NCI-H2227 (cell line): ENCODE results near the gene HSFX2.
"Not testable (repeated sequence)": the region's sequence is repeated elsewhere in the genome, so short reads cannot be mapped to it uniquely, and the experiment has no call there.

Experiments
- DNase-seq: peaks from one replicate; lab custom pipeline; 2025; ENCODE audit not compliant: unreplicated experiment; lab: John Stamatoyannopoulos, UW

Gene HSFX2

DNA sequence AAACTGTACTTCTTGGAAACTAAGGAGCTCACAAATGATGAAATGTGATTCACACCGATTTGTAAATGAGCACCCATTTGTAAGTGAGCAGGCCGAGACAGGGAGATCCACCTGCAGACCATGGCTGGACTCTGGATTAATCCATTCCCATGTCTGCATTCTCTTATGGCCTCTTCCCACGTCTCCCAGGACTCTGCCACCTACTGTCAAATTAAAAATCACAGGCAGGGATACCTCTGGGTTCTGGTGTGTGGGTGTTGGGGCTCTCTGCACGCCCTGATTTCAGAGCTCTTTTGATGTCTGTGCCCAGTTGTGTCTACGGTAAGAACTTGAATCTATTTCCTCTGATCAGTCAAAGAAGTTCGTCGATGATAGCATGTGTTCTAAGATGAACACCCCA lies 4.1 kb downstream of the HSFX2 start:
- not testable (repeated sequence) for DNase-seq

DNA sequence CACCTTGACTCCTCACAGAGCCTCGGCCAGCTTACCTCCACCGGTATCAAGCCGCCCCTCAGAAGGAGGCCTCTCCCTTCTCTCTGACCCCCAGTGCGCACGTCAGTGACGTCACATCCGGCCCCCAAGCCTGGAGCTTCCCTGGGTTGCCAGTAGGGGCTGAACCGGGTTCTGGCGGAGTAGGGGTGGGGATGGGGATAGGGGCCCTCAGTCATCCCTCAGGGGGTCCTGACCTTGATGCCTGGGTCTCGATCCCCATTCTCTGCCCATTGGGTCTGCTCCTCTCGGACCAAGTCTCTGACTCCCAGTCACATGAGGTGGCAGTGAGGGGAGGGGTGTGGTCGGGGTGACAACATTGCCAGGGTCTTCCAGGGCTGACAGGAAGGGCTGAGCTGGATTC lies 7.8 kb downstream of the HSFX2 start, which contains the start of gene MAGEA9B:
MAGEA9B (minus strand) TSS at position 101 of the 400 bp plus-strand sequence. CDS start 4,280 bp downstream, outside the sequence.
- DNase-seq = not testable (repeated sequence)

DNA sequence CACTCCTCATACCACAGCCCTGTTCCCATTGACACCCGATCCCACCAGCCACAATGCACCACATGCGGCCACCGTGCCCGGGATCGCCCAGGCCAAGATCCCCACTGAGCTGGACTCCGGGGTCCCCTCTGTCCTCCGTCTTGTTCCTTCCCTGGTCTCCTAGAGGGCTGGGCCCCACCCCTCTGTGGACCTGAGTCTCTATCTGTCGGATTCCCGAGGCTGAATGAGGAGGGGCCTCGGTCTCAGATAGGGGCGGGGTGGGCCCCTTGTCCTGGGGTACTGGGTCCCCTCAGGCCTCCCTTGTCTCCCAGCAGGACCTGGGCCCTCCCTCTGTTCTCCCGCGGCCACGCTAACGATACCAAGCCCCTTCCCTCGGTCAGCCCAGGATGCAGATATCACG lies 9.5 kb downstream of the HSFX2 start:
- not testable (repeated sequence) for DNase-seq

DNA sequence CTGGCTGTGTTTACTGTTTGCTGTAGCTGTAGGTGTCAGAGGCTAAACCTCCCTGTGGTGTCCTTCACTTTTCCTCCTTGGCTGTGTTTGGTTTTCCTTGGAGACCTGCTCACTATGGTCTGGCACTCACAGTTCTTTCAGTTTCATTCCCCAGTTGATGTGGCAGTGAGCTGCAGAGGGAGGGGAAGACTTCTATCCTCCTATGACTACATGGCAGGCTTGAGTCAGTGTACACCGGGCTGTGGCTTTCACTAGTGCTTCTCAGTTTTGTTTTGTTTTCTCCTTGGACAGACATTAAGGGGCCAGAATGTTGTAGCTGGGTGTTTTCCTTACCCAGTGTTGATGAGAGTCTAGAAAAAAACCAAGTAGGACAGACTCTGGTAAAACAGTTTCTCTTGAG lies 21.7 kb downstream of the HSFX2 start:
- not testable (repeated sequence) for DNase-seq

DNA sequence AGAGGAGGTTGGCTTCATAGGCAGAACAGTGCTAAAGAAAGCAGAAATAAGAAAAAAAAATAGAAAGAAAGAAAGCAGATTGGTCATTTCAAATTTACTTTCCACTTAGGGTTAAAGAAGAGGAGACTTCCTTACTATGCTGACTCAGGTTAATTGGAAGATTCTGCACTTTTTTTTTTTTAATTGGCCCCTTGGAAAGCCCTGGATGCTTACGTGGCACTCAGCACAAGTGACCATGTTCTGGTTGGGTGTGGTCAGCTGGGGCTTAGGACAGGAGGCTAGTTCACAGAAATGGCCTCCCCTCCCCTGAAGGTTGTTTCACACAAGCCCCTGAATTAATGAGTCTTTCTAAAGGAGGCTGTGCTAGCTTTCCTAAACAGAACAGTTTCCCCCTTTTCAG lies 22.4 kb downstream of the HSFX2 start:
- no peak for DNase-seq

DNA sequence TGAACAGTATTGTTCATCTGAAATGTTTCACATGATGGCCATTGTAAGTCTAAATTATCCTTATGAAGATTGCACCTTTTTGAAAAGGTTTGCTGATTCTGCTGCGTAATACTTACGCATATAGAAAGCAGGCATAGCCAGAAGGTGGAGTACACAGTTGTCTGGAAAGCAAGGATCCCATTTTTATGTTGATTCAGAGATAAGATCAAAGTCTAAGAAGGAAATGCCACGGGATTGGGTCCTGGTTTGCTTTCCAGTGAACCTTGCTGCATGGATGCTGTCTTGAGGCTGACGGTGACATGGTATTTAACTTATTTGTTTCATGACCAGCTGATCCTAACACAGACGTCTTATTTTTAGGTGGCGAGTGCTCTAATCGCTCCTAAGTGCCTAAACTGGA lies 23.3 kb downstream of the HSFX2 start:
- no peak for DNase-seq

DNA sequence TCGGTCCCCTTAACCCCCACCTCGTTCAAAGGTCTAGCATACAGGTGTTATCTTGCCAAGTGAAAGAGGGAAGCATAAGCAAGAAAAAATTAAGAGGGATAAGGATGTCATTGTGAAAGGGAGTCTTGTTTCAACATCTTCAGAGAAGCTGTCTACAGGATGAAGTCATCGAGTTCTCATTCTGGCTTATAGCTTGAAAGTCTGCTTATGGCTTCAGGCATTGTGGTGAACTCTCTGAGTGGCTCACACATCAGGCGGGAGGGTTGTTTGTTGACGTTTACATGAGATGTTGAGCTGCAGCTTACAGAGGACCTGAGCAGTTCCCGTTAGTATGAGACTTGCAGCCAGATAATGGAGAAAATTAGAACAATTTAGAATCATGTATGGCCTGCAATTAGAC lies 24.4 kb downstream of the HSFX2 start:
- no peak for DNase-seq

DNA sequence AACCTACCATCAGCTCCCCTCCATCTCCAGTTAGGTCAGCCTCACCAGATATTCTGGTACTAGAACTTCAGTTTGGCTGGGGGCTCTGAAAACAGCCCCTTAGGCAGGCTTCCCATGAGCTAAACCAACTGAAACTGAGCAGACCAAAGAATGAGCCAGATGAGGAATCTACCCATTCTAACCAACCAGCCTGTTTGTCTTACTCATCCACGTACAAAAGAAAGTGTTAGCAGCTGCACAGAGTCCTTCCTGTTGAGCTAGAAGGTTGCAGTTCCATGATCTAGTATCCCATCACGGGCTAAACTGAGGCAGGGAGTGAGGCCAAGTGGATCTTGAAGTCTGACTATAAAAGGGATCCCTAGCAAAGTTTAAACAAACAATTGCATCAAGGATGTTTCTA lies 25.3 kb downstream of the HSFX2 start:
- no peak for DNase-seq

DNA sequence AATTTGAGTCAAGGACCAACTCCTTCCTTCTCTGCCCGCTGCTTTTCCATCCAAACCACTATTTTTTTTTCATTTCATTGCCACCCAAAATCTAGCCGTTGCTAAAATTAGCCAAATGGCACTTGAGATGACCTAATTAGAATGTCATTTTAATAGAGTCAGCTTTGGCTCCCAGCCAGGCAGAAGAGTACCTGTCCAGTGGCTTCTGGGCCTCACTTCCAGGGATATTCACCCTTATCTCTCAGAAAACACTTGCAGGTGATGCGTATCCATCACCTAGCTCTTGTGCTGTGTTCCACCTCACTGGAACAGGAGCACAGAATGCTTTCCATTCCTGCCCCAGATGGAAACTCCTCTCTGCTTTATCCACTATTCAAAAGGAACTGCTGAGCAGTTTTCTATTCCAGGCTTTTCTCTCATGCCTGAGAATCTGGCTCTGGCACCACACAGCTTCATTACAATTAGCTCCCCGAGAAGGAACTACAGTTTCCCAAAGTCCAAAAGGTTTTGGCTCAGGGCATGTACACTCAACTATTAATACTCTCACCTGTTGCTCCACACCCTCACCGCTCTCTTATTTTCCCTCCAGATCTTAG lies 26.3 kb downstream of the HSFX2 start:
- DNase-seq = no peak

DNA sequence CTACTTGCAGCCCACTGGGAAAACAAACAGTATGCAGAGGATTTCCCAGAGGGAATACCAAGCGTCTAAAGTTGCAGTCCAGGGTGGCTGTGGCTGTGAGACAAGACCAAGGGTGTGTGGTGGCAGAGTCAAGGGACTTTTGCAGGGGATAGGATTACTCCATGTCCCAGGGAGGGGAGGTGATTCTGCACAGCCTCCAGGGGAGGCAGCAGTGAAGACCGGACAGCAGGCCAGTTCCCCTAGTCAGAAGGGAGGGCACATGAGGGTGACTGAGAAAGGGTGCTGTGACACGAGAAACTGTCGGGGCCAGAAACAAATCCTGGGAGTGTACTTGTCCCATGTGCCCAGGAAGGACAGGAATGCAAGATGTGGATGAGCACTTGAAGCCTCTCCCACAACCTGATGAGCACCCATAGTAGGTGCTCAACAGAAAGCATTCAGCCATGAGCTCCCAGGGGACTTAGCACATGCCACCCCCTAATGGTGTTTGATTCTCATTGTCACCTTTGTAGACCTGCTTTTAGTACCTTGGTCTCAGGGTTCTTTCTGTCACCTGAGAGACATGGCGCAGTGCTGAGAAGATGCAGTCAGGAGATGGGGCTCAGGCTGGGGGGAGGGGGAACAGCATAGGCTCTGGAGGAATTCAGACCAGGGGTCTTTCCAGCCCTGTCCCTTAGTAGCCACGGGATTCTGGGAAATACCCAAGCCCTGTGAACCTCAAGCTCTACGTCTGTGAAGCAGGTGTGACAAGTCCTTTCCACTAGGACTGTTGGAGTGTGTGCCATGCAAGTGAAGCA lies 27.3 kb downstream of the HSFX2 start:
- DNase-seq = no peak

DNA sequence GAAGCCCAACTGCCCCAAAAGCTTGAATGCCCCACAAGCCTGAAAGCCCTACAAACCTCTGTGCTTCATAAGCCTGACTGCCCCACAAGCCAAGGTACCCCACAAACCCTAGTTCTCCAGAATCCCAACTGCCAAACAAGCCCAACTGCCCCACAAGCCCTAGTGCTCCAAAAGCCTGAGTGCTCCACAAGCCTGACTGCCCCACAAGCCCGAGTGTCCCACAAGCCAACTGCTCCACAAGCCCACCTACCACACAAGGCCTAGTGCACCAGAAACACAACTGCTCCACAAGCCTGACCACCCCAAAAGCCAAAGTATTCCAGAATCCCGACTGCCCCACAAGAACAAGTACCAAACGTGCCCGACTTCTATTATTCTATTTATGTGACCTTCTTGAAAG lies 31.8 kb downstream of the HSFX2 start:
- no peak for DNase-seq

DNA sequence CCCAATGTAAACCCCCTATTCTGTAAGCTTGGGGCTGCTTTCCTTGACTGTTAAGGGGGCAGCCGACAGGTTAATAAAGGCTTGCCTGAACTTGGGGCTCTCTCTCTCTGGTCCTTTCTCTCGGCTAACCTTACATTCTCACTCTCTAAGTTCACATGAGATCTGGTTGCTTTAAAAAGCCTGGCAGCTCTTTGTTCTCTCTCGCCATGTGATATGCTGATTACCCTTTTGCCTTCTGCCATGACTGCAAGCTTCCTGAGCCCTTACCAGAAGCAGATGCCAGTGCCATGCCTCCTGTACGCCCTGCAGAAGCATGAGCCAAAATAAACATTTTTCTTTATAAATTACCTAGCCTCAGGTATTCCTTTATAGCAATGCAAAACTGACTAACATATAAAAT lies 39.9 kb downstream of the HSFX2 start:
- DNase-seq = not testable (repeated sequence)

DNA sequence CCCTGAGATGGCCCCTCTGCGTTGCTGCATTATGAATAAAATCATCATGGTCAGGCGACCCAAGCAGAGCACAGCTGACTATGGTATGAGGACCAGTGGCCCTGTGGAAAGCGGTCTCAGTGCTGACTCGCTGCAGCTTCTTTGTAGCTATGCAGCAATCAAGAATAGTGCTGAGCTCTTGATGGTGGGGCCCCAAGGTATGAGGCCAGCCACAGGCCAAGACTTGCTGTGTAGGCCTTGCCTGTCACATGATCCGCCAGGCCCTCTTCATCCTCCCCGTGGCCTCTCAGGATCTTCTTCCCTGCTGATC lies 43.2 kb downstream of the HSFX2 start:
- DNase-seq = not testable (repeated sequence)

DNA sequence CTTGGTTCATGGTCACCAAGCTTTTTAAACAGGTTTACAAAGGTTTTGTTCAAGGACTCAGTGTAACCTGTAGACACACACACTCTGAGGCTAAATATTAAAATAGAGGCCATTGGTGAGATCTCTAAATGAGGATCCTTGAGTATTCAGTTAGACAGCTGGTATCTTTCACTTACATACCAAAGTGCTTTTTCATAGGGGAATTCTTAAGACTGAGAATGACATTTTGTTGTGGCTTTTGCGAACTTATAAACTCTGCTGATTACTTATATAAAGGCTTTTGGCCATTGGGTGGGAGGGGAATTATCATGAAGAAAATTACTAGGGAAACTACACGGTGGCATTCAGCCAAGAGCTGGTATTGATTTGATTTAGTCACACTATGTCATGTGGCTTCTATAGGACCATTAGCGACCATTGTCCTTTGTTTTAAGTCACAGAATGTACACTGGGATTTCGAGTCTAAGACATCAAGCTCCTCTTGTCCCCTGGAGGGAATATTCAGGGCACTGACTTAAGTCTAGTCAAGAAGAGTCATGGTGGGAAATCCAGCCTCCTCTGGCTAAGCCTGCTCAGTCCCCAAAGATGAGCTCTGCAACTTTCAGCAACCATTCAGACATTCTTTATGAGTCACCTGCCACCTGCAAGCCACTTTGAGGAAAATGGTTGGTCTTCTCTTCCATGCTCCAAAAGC lies 43.7 kb downstream of the HSFX2 start:
- not testable (repeated sequence) for DNase-seq

DNA sequence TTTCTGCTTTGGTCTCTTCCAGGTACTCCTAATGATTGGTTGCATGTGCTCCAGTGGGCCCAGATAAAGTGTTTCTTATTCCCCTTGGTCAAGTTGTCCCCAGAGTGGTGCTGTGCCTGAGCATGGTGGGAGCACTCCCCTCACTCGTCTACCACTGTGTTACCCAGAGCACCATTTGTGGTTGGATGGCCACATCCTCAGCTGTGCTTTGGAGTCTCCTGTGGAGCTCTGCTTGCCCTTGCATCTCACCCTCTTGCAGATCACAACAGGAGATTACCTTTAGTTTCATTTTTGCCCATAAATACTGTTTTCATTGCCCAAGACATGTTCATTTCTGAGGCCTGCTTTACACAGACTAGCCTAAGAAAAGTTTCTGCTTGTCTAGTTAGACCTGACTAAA lies 44.7 kb downstream of the HSFX2 start:
- DNase-seq = not testable (repeated sequence)

DNA sequence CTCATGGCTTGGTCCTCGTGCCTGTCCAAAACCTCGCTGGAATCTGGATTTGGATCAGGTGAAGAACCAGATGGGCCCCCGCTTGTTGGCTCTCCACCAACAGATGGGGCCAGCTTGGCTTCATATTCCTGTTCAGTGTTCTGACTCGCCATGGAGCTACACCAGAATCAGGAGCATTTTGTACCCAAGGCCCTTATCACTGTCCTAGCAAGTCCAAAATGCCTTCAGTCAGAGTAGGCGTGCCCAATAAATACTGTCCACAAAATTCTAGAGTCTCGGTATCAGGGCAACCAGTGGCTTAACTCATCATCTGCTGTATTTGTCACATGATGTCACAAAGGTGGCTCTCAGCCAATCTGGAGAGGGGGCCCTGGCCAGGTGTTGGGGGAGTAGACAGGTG lies 45.4 kb downstream of the HSFX2 start, which contains the start of gene HSFX3:
HSFX3 (minus strand) TSS at position 224 of the 400 bp plus-strand sequence; CDS start at position 152, 72 bp downstream.
- not testable (repeated sequence) for DNase-seq

DNA sequence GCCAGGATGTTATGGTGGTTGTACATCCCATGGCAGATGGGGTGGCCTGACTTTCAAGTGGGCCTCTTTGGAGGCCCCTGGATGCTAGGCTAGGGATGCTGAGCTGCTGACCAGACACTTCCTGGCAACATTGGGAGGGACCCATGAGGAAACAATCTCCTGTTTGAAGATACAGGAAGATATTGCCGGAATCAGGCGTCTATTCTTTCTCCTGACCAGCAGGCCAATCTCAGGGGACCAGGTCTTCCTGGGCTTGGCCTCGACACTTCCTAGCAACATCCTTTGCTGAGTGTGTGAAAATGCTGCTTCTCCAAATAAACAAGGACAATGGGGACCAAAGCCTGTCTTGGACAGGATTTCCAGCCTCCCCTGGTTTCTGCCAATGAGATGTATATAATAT lies 47.3 kb downstream of the HSFX2 start:
- DNase-seq = not testable (repeated sequence)

DNA sequence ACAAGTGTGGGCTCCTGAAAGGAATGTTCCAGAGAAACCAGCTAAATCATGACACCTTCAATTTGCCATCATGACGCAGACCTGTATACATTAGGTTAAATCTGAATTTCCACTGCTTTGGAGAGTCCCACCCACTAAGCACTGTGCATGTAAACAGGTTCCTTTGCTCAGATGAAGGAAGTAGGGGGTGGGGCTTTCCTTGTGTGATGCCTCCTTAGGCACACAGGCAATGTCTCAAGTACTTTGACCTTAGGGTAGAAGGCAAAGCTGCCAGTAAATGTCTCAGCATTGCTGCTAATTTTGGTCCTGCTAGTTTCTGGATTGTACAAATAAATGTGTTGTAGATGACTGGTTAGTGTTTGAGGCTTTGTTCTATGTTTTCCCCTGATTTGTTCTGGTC lies 48.2 kb downstream of the HSFX2 start:
- not testable (repeated sequence) for DNase-seq

DNA sequence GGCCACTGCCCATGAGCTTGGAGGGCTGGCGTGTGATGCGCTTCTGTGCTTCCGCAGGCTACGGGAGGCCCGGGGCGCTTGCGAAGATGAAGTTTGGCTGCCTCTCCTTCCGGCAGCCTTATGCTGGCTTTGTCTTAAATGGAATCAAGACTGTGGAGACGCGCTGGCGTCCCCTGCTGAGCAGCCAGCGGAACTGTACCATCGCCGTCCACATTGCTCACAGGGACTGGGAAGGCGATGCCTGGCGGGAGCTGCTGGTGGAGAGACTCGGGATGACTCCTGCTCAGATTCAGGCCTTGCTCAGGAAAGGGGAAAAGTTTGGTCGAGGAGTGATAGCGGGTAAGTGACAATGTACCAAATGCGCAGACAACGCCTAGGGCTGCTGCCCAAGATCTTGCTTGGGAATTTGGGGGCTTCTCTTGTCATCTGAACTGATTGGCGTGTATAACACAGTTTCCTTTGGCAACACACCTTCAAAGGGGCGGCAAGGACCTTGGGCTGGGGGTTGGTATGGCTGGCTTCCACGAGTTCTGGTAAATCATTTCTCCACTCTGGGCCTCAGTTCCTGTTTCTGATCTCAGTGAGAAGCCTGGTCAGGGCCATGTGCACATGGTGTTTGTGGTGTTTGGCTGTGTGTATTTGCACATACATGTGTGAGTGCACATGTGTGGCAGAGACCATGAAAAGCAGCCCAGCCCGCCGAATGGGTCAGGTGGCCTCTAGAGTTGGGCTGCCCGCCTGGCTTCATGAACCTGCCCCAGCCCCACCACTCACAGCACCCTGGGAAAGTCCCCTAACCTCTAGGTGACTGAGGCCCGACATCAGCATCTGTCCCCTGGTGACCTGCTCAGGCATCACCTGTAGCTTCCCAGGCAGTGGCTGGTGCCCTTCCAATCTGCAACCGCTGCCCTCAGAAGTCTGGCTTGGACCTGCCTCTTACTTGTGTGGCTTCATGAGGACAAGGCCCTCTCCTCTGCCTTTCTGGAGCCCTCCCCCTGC lies 49.3 kb downstream of the HSFX2 start:
- not testable (repeated sequence) for DNase-seq
